RWPE2 (cell line): ENCODE data around the gene BAZ1A.

ENCODE experiments used
- ATAC-seq: fragments of 200-7000 bp; cut with Tn5 transposase; 3 replicates; pipeline ENCODE4 v1.9.1; 2021; ENCODE audit warnings: low read depth
- DNase-seq: peaks from one replicate; pipeline ENCODE4 v3.0.0-alpha.2; 2020; ENCODE audit warnings: low spot score
- H3K27ac ChIP-seq: fragments of 450-650 bp; 2 replicates; pipeline ENCODE4 v1.5.1; 2017; ENCODE audit warnings: mild to moderate bottlenecking; ENCODE audit not compliant: poor library complexity, severe bottlenecking
- H3K27me3 ChIP-seq: fragments of 250-450 bp; sonication (Bioruptor Pico); 2 replicates; pipeline ENCODE4 v1.5.1; 2021; ENCODE audit warnings: mild to moderate bottlenecking, moderate library complexity; ENCODE audit not compliant: insufficient read depth, poor library complexity, severe bottlenecking
- H3K36me3 ChIP-seq: fragments of 250-450 bp; sonication (Bioruptor Pico); 2 replicates; pipeline ENCODE4 v1.5.1; 2020; ENCODE audit warnings: low read depth, mild to moderate bottlenecking, moderate library complexity
- H3K4me1 ChIP-seq: fragments of 250-450 bp; sonication (Bioruptor Pico); 2 replicates; pipeline ENCODE4 v1.5.1; 2021; ENCODE audit warnings: mild to moderate bottlenecking, moderate library complexity; ENCODE audit not compliant: insufficient read depth, poor library complexity, severe bottlenecking
- H3K4me3 ChIP-seq: fragments of 250-450 bp; sonication (Bioruptor Pico); 2 replicates; pipeline ENCODE4 v1.5.1; 2021; ENCODE audit warnings: mild to moderate bottlenecking, moderate library complexity; ENCODE audit not compliant: severe bottlenecking
- H3K9me3 ChIP-seq: fragments of 250-450 bp; sonication (Bioruptor Pico); 2 replicates; pipeline ENCODE4 v1.5.1; 2021; ENCODE audit warnings: mild to moderate bottlenecking, moderate library complexity; ENCODE audit not compliant: severe bottlenecking
- TF ChIP-seq, protein P1 (sequence below): fragments of 450-650 bp; IDR thresholded peaks from one replicate; pipeline ENCODE4 v1.5.1; 2017; ENCODE audit warnings: mild to moderate bottlenecking, moderate library complexity; ENCODE audit not compliant: poor library complexity, severe bottlenecking

BAZ1A gene

DNA sequence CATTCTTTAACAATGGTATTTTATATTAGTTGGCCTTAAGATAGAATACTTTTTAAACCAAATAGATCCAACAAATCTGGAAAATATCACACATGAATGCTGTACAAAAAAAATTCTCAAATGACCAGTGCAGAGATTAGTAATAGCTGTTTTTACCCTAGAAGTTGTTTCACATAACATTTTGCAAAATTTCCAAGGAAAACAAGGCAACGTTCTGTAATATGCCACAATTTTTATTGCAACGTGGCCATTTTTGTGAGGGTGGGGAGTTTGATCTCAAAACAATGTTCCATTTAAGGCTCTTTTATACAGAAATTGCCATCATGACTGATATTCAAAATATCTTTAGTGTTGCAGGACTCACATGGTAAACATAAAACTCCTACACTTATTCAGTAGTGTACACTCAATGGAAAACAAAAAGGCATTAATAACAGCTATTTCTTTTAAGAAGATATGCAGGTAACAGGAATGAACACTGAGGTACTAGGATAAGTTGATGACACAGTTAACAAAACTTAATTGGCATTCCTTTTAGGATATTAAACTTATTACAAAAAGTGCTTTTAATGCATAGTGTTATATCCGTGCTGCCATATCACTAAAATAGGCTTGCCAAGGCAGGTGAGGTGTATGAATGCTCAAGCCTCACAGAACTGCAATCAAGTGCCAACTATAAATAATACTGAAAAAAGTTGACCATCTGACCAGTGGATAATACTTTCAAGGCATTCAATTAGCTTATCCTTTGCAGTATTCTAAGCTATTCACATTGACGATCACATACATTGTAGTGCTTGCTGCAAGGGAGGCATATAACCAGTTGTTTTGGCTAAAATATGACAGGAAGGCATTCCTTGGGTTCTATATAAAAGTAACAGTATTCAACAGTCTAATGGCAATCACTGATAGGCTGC, 163.1 kb downstream of the BAZ1A start:
- TF ChIP-seq, protein P1, sequence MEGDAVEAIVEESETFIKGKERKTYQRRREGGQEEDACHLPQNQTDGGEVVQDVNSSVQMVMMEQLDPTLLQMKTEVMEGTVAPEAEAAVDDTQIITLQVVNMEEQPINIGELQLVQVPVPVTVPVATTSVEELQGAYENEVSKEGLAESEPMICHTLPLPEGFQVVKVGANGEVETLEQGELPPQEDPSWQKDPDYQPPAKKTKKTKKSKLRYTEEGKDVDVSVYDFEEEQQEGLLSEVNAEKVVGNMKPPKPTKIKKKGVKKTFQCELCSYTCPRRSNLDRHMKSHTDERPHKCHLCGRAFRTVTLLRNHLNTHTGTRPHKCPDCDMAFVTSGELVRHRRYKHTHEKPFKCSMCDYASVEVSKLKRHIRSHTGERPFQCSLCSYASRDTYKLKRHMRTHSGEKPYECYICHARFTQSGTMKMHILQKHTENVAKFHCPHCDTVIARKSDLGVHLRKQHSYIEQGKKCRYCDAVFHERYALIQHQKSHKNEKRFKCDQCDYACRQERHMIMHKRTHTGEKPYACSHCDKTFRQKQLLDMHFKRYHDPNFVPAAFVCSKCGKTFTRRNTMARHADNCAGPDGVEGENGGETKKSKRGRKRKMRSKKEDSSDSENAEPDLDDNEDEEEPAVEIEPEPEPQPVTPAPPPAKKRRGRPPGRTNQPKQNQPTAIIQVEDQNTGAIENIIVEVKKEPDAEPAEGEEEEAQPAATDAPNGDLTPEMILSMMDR: no peak

DNA sequence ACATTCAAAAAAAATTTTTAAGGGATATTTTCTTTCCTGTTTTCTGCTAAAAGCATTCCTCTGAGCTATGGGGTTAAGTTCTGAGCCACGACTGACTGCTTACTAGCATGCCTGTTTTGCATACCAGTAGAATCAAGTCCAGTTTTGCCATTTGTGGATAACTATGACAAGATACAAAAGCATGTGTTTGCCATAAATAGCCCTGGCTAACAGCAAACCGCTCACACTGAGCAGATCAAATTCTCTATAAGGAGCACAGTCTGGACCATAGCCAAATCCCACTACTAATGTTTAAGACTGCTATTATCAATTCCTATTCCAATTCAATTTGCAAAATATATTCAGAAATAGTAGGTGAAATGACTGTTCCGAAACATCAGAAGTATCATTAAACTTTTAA, 164.0 kb downstream of the BAZ1A start:
- Histone ChIP-seq H3K4me1 (peaks cover 44% of the 10 kb centered on the region), H3K4me3 (no peak overlapping the region), H3K27me3 (no peaks in the 10 kb centered on the region), H3K36me3 (peaks cover 39% of the 10 kb centered on the region), H3K27ac (peak overlapping the region; percentile 81), H3K9me3 (no peaks in the 10 kb centered on the region)
- DNase-seq: no peak
- peak; percentile 79 for ATAC-seq
- TF ChIP-seq, protein P1: no peak

More for the DNA sequence above, 163.1 kb downstream of the BAZ1A start:
- H3K27me3 ChIP-seq: no peaks in the 10 kb centered on the region
- no peak for DNase-seq
- H3K4me1 ChIP-seq: peaks cover 44% of the 10 kb centered on the region
- H3K4me3 ChIP-seq: no peak overlapping the region
- peaks cover 39% of the 10 kb centered on the region for H3K36me3 ChIP-seq
- no peak for ATAC-seq
- H3K27ac ChIP-seq: peak overlapping the region; percentile 81
- no peaks in the 10 kb centered on the region for H3K9me3 ChIP-seq

DNA sequence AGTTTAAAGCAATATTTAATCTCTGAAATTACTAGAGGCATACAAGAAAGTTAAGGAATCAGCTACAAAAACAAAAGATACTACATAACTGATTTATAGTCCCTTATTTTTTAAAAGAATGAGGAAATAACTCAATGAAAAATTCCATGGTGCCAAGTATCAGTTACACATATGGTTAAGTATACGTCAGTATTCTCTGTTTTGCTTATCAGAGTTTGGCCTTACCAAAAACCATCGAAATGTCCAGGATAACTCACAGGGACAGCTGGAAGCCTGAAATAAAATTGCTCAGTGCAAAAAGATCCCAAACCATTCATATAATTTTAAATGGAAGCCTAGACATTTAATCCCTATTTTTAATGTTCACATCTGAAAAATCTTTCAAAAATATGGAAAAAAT, 164.4 kb downstream of the BAZ1A start:
- ATAC-seq: no peak
- no peak for DNase-seq
- no peaks in the 10 kb centered on the region for H3K9me3 ChIP-seq
- H3K36me3 ChIP-seq: peaks cover 39% of the 10 kb centered on the region
- H3K4me3 ChIP-seq: no peak overlapping the region
- H3K4me1 ChIP-seq: peaks cover 44% of the 10 kb centered on the region
- TF ChIP-seq, protein P1: no peak
- H3K27me3 ChIP-seq: no peaks in the 10 kb centered on the region
- H3K27ac ChIP-seq: peak overlapping the region; percentile 81

DNA sequence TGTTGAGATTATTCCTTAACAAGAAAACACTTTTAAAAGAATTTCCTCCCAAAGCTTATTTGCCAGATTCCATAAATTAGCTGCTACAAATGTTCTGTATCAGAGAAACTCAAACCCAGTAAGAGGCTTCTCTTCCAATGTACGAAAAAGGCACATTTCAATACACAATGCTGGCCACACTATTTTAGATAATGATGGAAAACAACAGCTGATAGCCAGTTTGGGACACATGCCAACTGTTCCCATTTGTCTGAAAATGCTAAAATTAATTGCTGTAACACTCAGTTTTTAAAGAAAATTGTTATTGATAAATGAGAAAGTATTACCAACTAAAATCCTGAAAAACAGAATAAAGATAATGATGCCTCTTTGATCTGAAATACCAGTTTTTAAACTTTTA, 165.2 kb downstream of the BAZ1A start:
- H3K4me1 ChIP-seq: peaks cover 45% of the 10 kb centered on the region
- no peak overlapping the region for H3K4me3 ChIP-seq
- no peaks in the 10 kb centered on the region for H3K9me3 ChIP-seq
- peaks cover 39% of the 10 kb centered on the region for H3K36me3 ChIP-seq
- no peaks in the 10 kb centered on the region for H3K27me3 ChIP-seq
- TF ChIP-seq, protein P1: no peak
- DNase-seq (no peak), ATAC-seq (no peak)
- H3K27ac ChIP-seq: peak overlapping the region; percentile 81

DNA sequence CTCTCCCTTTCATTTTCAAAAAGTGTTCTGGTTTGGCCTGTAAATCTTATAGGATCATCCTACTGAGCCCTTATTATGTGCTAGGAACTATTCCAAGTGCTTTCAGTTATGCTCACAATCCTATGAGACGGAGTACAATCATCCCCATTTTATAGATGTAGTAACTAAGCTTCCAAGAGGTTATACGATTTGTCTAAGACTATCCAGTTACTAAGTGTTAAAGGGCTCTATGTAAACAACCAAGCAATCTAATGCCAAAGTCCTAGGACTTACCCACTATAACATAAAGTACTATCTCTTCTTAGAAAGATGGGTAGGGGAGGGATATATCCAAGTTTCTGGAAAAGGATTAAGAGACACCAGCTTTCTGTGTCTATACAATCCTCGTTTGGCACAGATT, 167.4 kb downstream of the BAZ1A start:
- H3K36me3 ChIP-seq: peaks cover 32% of the 10 kb centered on the region
- peaks cover 38% of the 10 kb centered on the region for H3K4me1 ChIP-seq
- peak overlapping the region; percentile 42 for H3K27ac ChIP-seq
- DNase-seq (no peak), ATAC-seq (peak; percentile 15; the same call in 1 of the 3 replicates)
- TF ChIP-seq, protein P1: no peak
- H3K27me3 ChIP-seq: no peaks in the 10 kb centered on the region
- no peaks in the 10 kb centered on the region for H3K9me3 ChIP-seq
- no peak overlapping the region for H3K4me3 ChIP-seq
